Measurements from ENCODE around the gene SLC22A4. TPM values are rescaled to one million over a fixed set of nuclear protein-coding genes. Genes with fewer than 3 reads are reported as not detected.
A peak's percentile ranks its signal among the peaks of the same experiment; 100 is the strongest.

The SLC22A4 gene
- total RNA-seq: 1 to 10 TPM; 2.6 to 6.8 (median 5.7) TPM

- ATAC-seq (ENCODE audit: low FRiP score) (peak; percentile 85), DNase-seq (ENCODE audit: low spot score) (peak; percentile 72)
- TF ChIP-seq CTCF (IDR thresholded peaks at IDR 0.05): no peak
These were observed at the start of gene SLC22A4 for GRCh38 chr5:132293992-132294727. Gene SLC22A4 (plus strand): TSS chr5:132294394. CDS start chr5:132294617, 223 bp downstream.

- DNase-seq (ENCODE audit: low spot score): no peak
- no peak for TF ChIP-seq CTCF (IDR thresholded peaks at IDR 0.05)
- ATAC-seq (ENCODE audit: low FRiP score): no peak
These were observed 48.6 kb upstream of the SLC22A4 start for GRCh38 chr5:132245593-132245992.

- DNase-seq (ENCODE audit: low spot score) (no peak), ATAC-seq (ENCODE audit: low FRiP score) (no peak)
- no peak for TF ChIP-seq CTCF (IDR thresholded peaks at IDR 0.05)
These were observed 47.4 kb upstream of the SLC22A4 start for GRCh38 chr5:132246806-132247205.

- ATAC-seq (ENCODE audit: low FRiP score) (no peak), DNase-seq (ENCODE audit: low spot score) (no peak)
- TF ChIP-seq CTCF (IDR thresholded peaks at IDR 0.05): no peak
These were observed 43.6 kb upstream of the SLC22A4 start for GRCh38 chr5:132250547-132250946.

- no peak for DNase-seq (ENCODE audit: low spot score)
- TF ChIP-seq CTCF (IDR thresholded peaks at IDR 0.05): no peak
- ATAC-seq (ENCODE audit: low FRiP score): no peak
These were observed 42.9 kb upstream of the SLC22A4 start for GRCh38 chr5:132251220-132251725.

- TF ChIP-seq CTCF (IDR thresholded peaks at IDR 0.05): no peak
- ATAC-seq (ENCODE audit: low FRiP score): no peak
- no peak for DNase-seq (ENCODE audit: low spot score)
These were observed 41.2 kb upstream of the SLC22A4 start for GRCh38 chr5:132253008-132253441.

Data from omental fat pad (tissue), 4 donors.